HG03159 (cell line): Measurements from ENCODE around the gene PTPRO.
"Not testable (repeated sequence)": the region's sequence is repeated elsewhere in the genome, so short reads cannot be mapped to it uniquely, and the experiment has no call there.

Source experiments
- ATAC-seq: cut with Tn5 transposase; IDR thresholded peaks from one replicate; pipeline ENCODE4 v1.9.1; 2021; ENCODE audit warnings: mild to moderate bottlenecking, moderate library complexity; ENCODE audit not compliant: unreplicated experiment

Gene PTPRO

GRCh38 chr12:15599266-15600037, 277.1 kb downstream of the PTPRO start:
- ATAC-seq = no peak

GRCh38 chr12:15600223-15600935, 278.1 kb downstream of the PTPRO start:
- no peak for ATAC-seq

- no peak for ATAC-seq
Measured at GRCh38 chr12:15601210-15601800, 279.0 kb downstream of the PTPRO start.

DNA sequence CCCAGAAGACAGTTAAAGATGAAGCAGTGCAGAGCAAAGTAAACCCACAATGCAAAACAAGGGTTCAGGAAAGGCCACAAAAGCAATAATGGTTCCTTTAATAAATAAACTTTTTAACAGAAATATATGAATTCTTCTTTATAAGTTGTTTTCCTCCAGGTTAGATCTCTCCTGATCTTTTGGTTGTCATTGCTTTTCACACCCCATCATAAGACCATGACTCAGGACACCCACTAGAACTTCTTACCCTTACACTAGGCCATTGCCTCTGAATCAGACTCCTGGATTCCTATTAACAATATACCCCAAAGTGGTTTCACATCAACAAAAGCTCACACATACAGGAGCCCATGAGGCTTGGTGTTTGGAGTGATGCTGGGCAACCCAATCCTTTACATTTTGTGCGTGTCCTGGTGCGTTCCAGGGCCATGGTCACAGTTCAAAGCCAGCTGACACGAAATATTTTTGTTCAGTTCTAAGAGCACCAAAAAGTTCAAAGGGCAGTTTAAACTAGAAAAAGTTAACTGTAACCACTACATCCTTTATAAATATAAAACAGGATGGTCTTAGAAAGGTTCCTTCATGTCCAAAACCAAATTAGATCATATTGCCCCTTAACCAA, 279.9 kb downstream of the PTPRO start:
- ATAC-seq = no peak

DNA sequence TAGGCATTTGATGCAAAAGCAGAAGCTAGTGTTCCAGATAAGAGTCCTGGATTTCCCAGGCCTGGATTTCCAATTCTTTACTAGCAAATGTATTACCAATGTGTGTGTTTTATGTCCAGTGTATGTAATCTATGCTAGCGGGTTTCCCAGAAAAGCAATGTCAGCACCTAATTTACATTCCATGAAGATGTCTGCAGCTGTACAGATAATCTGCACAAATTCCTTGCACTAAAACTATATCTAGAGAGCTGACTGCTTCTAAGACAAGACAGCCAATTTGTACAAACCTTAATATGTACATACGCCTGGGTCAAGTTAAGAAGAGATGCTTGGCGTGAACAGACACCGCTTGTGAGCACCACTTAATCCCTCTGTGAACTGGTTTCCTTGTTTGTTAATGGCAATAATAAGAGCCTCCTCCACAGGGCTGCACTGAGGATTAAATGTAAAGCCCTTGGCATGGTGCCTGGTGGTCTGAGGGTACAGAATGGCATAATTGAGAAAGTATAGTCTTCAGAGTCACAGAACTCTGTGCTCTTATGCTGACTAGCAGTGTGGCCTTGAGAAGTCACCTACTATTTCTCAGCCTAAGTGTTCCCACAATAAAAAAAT, 281.3 kb downstream of the PTPRO start:
- no peak for ATAC-seq

GRCh38 chr12:15605881-15606590, 283.7 kb downstream of the PTPRO start:
- ATAC-seq = no peak

GRCh38 chr12:15608406-15608805, 286.1 kb downstream of the PTPRO start:
- ATAC-seq = no peak

- ATAC-seq = no peak
Measured at GRCh38 chr12:15608941-15609340, 286.6 kb downstream of the PTPRO start.

DNA sequence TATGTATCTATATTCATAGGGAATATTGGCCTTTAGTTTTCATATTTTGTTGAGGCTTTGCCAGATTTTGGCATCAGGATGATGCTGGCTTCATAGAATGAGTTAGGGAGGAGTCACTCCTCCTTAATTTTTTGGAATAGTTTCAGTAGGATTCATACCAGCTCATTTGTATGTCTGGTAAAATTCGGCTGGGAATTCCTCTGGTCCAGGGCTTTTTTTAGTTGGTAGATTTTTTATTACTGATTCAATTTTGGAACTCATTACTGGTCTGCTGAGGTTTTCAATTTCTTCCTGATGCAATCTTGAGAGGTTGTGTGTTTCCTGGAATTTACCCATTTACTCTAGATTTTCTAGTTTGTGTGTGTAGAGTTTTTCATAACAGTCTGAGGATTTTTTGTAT, 291.7 kb downstream of the PTPRO start:
- ATAC-seq = no peak

- ATAC-seq = not testable (repeated sequence)
Measured at GRCh38 chr12:15616495-15616894, 294.2 kb downstream of the PTPRO start.

GRCh38 chr12:15620741-15621539, 298.6 kb downstream of the PTPRO start:
- no peak for ATAC-seq

GRCh38 chr12:15625075-15625474, 302.8 kb downstream of the PTPRO start:
- ATAC-seq = no peak

DNA sequence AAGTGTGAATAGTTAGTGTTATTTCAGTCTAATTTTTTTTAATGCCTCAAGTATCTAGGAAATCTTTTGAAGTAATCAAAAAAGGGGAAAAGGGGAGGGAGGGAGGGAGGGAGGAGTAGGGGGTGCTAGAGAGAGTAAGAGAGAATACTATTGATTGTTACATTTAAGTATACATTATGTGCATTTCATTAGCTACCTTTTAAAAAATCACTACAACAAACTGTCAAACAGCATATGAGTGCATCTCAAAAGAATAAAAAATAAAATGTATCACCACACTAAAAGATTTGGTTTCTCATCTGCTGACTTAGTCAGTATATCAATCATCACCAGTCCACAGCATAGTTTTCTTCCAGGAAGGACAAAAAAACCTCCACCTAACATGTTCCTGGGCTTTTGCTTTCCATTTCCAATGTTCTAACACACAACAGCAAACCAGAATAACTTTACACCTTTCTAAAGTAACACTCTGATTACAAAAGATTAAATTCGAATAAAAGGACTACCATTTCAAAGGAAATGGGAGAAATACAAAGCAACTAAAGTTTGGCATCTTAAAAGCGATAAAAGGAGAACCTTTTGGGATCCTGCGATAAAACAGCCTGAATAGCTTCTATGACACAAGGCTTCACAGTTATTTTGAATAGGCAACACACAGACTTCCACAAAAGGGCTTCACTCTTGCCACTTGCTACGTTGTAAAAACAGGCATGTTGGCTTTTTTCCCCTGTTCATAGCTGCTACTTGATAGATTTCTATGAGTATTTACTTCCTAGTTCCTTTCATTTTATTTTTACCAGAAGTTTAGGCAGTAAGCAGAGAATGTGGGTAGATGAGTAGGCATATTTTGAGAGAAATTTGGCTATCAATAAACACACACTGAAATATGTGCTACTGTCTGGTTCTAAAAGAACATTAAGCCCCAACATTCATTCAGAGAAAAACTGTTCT, 306.0 kb downstream of the PTPRO start:
- no peak for ATAC-seq

DNA sequence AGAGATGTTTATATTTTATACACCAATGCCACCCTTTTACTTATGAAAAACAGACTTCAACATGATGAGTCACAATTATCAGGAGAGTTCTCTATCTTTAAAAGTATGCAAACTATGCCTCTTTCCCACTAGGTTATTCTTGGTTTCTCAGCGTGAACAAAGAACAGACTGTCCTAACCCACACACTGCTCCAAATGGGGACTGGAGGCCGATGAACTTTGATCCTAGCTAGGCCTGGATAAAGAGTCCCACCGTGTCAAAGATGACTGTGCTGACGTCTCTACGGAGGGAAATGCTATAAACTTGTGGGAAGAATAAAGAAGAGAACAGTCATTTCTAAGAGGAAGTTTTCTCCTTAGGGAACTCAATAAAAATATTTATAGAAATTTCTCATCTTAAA, 306.8 kb downstream of the PTPRO start:
- ATAC-seq = peak; percentile 49

DNA sequence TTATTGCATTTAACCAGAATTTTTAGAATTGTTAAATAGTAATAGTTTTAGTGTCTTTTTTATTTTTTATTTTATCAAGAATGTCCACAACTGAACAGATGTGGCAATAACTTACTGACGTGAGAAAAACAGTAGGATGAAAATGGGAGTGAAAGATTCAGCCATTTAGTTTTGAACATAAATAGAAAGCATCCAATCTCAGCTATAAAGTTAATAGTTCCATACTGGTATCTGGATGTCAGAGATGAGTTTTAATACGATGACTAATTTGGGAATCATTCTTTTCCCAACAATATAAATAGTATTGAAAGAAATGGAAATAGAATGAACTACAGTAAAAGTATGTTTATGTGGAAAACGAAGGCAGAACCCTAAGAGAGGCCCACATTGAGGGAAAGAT, 307.5 kb downstream of the PTPRO start:
- ATAC-seq = no peak

DNA sequence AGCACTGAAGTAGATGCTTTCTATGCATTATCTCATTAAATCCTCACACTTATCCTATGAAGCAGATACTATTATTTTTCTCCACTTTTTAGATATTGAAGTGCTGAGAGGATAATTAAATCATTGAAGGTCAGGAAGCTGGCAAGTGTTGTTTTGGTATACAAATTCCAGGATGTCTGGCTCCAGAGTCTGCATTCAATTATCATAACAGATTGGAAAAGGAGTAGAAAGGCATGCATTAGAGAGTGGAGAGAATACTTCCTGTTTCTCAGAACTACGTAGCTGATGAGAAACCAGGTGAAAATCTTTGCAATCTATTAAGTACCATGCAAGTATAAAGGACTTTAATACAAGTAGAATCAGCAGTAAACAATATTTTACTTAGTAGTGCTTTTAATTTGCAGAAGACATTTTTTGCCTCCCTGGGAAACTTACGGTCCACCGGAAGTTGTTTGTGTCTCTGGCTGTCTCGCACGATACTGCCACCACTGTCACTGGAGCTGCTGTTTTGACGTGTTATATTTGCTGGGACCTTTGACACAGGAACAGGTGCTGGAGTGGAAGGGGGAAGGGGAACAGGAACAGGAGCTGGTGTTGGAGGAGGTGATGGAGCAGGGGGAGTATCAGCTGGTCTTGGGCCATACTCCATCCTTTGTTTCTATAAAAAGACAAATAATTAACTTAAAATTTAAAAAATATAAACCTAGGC, 308.9 kb downstream of the PTPRO start:
- no peak for ATAC-seq

GRCh38 chr12:15632708-15633107, 310.4 kb downstream of the PTPRO start:
- ATAC-seq = no peak

DNA sequence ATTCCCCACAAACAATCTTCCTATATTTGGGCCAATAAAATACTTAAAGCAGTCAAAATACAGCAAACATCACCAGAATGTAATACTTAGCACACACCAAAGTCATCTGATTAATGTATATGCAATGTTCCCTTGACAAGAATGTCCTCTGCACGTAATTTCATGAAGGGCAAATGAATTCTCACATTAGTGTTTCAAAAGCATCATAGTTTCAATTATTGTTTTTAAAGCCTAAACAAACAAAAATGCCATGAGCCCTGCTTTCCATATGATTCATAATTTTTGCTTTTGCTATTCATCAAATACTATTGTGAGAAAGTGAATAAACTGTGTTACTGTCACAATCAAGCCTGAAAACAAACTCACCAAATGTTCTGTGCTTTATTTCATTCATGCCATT, 310.9 kb downstream of the PTPRO start:
- ATAC-seq = no peak
